Activated CD4-positive, alpha-beta T cell treated with anti-CD3 and anti-CD28 coated beads for 4 hours (primary cell): ENCODE measurements around the gene MIDN.

Source experiments
- DNase-seq, 2 donors: peaks; one replicate each; pipeline ENCODE4 v3.0.0-alpha.2; 2020

The MIDN gene

GRCh38 chr19:1259876-1260748 lies 11.7 kb downstream of the MIDN start:
- DNase-seq: peak; percentile 50 to 60

GRCh38 chr19:1260749-1261537 lies 12.6 kb downstream of the MIDN start:
- DNase-seq: peak; percentile 97

GRCh38 chr19:1261538-1261797 lies 13.1 kb downstream of the MIDN start:
- DNase-seq: no peak

GRCh38 chr19:1261798-1262622 lies 13.6 kb downstream of the MIDN start:
- no peak for DNase-seq

- DNase-seq: no peak
Measured at GRCh38 chr19:1262623-1263123, 14.3 kb downstream of the MIDN start.

- no peak for DNase-seq
Measured at GRCh38 chr19:1263188-1263587, 14.8 kb downstream of the MIDN start.

GRCh38 chr19:1264801-1265614 lies 16.6 kb downstream of the MIDN start:
- DNase-seq: no peak

- peak in 1 of 2 donors; percentile 50 for DNase-seq
Measured at GRCh38 chr19:1265615-1266128, 17.3 kb downstream of the MIDN start.

- DNase-seq: peak; percentile 79 to 86
Measured at GRCh38 chr19:1266129-1266915, 17.9 kb downstream of the MIDN start.

- DNase-seq: peak; percentile 59 to 65
Measured at GRCh38 chr19:1266916-1267476, 18.6 kb downstream of the MIDN start.

- no peak for DNase-seq
Measured at GRCh38 chr19:1267477-1268225, 19.3 kb downstream of the MIDN start.

GRCh38 chr19:1268226-1269064 lies 20.1 kb downstream of the MIDN start:
- no peak for DNase-seq

- DNase-seq: peak; percentile 100
Measured at GRCh38 chr19:1269065-1269477, 20.7 kb downstream of the MIDN start, which contains the start of gene CIRBP. Gene CIRBP (plus strand): TSS chr19:1269332. CDS start chr19:1270934, 1,602 bp downstream.

- peak; percentile 81 to 87 for DNase-seq
Measured at GRCh38 chr19:1269478-1270212, 21.3 kb downstream of the MIDN start.

GRCh38 chr19:1270213-1270853 lies 21.9 kb downstream of the MIDN start:
- DNase-seq: no peak

- no peak for DNase-seq
Measured at GRCh38 chr19:1270854-1271527, 22.6 kb downstream of the MIDN start.
